HepG2 (cell line): ENCODE results near the gene BDKRB1. TPM values are rescaled to one million over a fixed set of nuclear protein-coding genes. Genes with fewer than 3 reads are reported as not detected.

Source experiments
- ATAC-seq: fragments of 200-7000 bp; cut with Tn5 transposase; 3 replicates; pipeline ENCODE4 v1.9.1; 2020; ENCODE audit warnings: mild to moderate bottlenecking, moderate library complexity
- BruUV-seq: library from RNA; stranded (reverse); fragments of 400-500 nt; replicated peaks from 2 replicates; lab custom pipeline; 2021; lab: Mats Ljungman, UMichigan
- CTCF ChIA-PET: fragments of 300-600 bp; formaldehyde crosslinking; extraction: SDS; loops from one replicate; lab custom pipeline; 2021; ENCODE audit warnings: low total read pairs, inconsistent platforms, low intra/inter-chr PET ratio; lab: Yijun Ruan, JAX
- POLR2A ChIA-PET: fragments of 350-600 bp; sonication (Branson Sonifier 250); formaldehyde crosslinking; loops from one replicate; lab custom pipeline; 2020; ENCODE audit warnings: antibody characterized with exemption, inconsistent platforms; lab: Yijun Ruan, JAX
- DNase-seq: peaks from one replicate; pipeline ENCODE4 v3.0.0-alpha.2; 2015; ENCODE audit warnings: low spot score
- FAIRE-seq: peaks from 3 replicates; lab custom pipeline; 2011; peaks lifted over from hg19 to GRCh38; lab: Jason Lieb, UNC
- H2AFZ ChIP-seq: one replicate; pipeline ENCODE4 v1.6.1; 2011; ENCODE audit warnings: low read length, inconsistent platforms
- H3K27ac ChIP-seq: fragments of 300-600 bp; 3 replicates; pipeline ENCODE4 v1.8.0; 2011; ENCODE audit warnings: mixed run types, mild to moderate bottlenecking, mixed read lengths, low read length, inconsistent platforms; ENCODE audit not compliant: insufficient read depth; ENCODE audit errors: extremely low read length
- H3K27me3 ChIP-seq, 2 experiments: fragments of 200-600 bp in 1 of 2; 2 replicates in 1 of 2; 3 replicates in 1 of 2; pipeline versions ENCODE4 v1.6.0 to v1.8.0; 2011; ENCODE audit warnings: low read length in 2 of 2, mild to moderate bottlenecking in 2 of 2, moderate library complexity in 2 of 2, inconsistent platforms in 1 of 2; ENCODE audit not compliant: insufficient read depth in 2 of 2, control insufficient read depth in 1 of 2
- H3K36me3 ChIP-seq, 2 experiments: fragments of 200-600 bp in 1 of 2; replicated peaks in 1 of 2; 2 replicates in 1 of 2; 3 replicates in 1 of 2; pipeline versions ENCODE4 v1.5.1 to v1.8.0; 2011; ENCODE audit warnings: low read length in 2 of 2, inconsistent platforms in 1 of 2; ENCODE audit not compliant: insufficient read depth in 2 of 2, control insufficient read depth in 1 of 2
- H3K4me1 ChIP-seq: 2 replicates; pipeline ENCODE4 v1.5.1; 2012; ENCODE audit warnings: low read length, inconsistent platforms; ENCODE audit not compliant: insufficient read depth
- H3K4me2 ChIP-seq: 2 replicates; pipeline ENCODE4 v1.6.0; 2011; ENCODE audit warnings: low read depth, low read length, inconsistent platforms
- H3K4me3 ChIP-seq, 3 experiments: fragments of 200-600 bp in 1 of 3; sonication (generic), shearing (Covaris generic) in 1 of 3; replicated peaks in 1 of 3; 2 replicates each; pipeline ENCODE4 v1.5.1; 2011 to 2016; ENCODE audit warnings: low read length in 3 of 3, inconsistent platforms in 2 of 3, low read depth in 2 of 3, mild to moderate bottlenecking in 2 of 3, control low read depth in 1 of 3, mixed read lengths in 1 of 3; ENCODE audit not compliant: insufficient read depth in 1 of 3
- H3K79me2 ChIP-seq: one replicate; pipeline ENCODE4 v1.6.1; 2011; ENCODE audit warnings: low read length, inconsistent platforms; ENCODE audit not compliant: insufficient read depth
- H3K9ac ChIP-seq: 2 replicates; pipeline ENCODE4 v1.6.0; 2011; ENCODE audit warnings: mild to moderate bottlenecking, low read depth, low read length, inconsistent platforms; ENCODE audit not compliant: insufficient read depth
- H3K9me3 ChIP-seq: 2 replicates; pipeline ENCODE4 v1.5.1; 2012; ENCODE audit warnings: mild to moderate bottlenecking, low read length
- H4K20me1 ChIP-seq: 2 replicates; pipeline ENCODE4 v1.6.0; 2011; ENCODE audit warnings: inconsistent platforms, mild to moderate bottlenecking, low read length, moderate library complexity; ENCODE audit not compliant: insufficient read depth
- HMGXB3 ChIP-seq: sonication (generic); formaldehyde crosslinking; IDR thresholded peaks from 2 replicates; pipeline ENCODE4 v1.4.0; 2020; ENCODE audit warnings: missing genetic modification reagents, borderline replicate concordance
- MNT ChIP-seq: fragments of 450-650 bp; IDR thresholded peaks from 2 replicates; pipeline ENCODE4 v1.6.1; 2016
- TBP ChIP-seq: sonication (generic); formaldehyde crosslinking; IDR thresholded peaks from 2 replicates; pipeline ENCODE4 v1.5.0; 2020; ENCODE audit warnings: missing genetic modification reagents
- ZNF598 ChIP-seq: sonication (generic); formaldehyde crosslinking; IDR thresholded peaks from 2 replicates; pipeline ENCODE4 v1.5.1; 2020; ENCODE audit warnings: mild to moderate bottlenecking, missing genetic modification reagents, borderline replicate concordance
- WGBS: methylation state at CpG from one replicate; pipeline ENCODE4 v1.1.6; 2017; ENCODE audit warnings: low lambda C conversion rate; 5-methylcytosine and 5-hydroxymethylcytosine counted together
- in situ Hi-C: cut with HindIII; loops from 2 replicates; pipeline ENCODE4 v1.10.0; 2017; ENCODE audit warnings: low pct_unique_long_range_greater_than_20kb; ENCODE audit not compliant: extremely low pct_ligation_motif_present
- intact Hi-C: fragments of 100-400 bp; cut with micrococcal nuclease; formaldehyde crosslinking; loops from one replicate; pipeline ENCODE4 v1.10.0; 2022; ENCODE audit not compliant: unreplicated experiment
- polyA plus RNA-seq, 8 experiments: library from polyadenylated mRNA; depleted of rRNA in 3 of 8; stranded (reverse) in 7 of 8; unstranded in 1 of 8; fragments of >200 nt; fragmentation: Illumina TruSeq in 4 of 8; extraction: Trizol in 4 of 8; gene quantifications; 2 replicates each; pipeline versions ENCODE4 v1.2.1 to v1.2.3, GENCODE V29; 2011 to 2016; ENCODE audit warnings: low read depth in 4 of 8, missing spikeins in 1 of 8, mixed read lengths in 1 of 8; ENCODE audit not compliant: insufficient read depth in 1 of 8
- total RNA-seq, 5 experiments: library from RNA; depleted of rRNA; stranded (reverse); fragments of >200 nt; fragmentation: Illumina TruSeq; extraction: Trizol; gene quantifications; 2 replicates each; pipeline ENCODE4 v1.2.3, GENCODE V29; 2016; ENCODE audit warnings: low read depth in 1 of 5
- TF ChIP-seq, protein P1 (sequence below): IDR thresholded peaks from 2 replicates; pipeline ENCODE4 v1.6.1; 2016; ENCODE audit warnings: mild to moderate bottlenecking

The BDKRB1 gene
- total and polyA plus RNA-seq, 2 of the 13 experiments (the other 11 are each of a cell fraction or from before 2014, with no cell fraction given): 0.05 TPM; not detected in 1

DNA sequence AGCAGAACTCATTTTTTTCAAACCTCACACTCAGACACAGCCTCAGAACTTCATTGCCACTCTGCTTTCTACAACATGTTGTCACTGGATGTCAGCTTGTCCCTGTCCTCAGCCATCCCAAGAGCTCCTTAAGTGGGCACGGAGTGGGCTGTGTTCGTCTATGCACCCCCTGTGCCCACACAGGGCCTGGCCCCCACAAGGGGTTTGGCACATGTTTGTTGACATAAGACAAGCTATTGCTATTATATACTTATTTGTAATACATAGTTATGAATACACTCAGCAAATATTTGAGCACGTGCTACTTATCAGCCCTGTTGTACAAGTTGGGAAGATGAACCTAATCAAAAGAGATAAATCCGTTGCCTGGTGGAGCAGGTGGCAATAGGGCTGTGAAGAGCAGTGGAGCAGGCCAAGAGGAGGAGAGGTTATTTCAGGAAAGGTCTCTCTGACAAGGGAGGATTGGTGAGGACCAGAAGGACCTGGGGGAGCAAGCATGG, 4.3 kb upstream of the BDKRB1 start (continued):
- TF ChIP-seq ZNF598 (CRISPR knock-in tag) (no peak), TBP (CRISPR knock-in tag) (no peak)
- TF ChIP-seq, protein P1, sequence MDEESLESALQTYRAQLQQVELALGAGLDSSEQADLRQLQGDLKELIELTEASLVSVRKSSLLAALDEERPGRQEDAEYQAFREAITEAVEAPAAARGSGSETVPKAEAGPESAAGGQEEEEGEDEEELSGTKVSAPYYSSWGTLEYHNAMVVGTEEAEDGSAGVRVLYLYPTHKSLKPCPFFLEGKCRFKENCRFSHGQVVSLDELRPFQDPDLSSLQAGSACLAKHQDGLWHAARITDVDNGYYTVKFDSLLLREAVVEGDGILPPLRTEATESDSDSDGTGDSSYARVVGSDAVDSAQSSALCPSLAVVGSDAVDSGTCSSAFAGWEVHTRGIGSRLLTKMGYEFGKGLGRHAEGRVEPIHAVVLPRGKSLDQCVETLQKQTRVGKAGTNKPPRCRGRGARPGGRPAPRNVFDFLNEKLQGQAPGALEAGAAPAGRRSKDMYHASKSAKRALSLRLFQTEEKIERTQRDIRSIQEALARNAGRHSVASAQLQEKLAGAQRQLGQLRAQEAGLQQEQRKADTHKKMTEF: no peak

DNA sequence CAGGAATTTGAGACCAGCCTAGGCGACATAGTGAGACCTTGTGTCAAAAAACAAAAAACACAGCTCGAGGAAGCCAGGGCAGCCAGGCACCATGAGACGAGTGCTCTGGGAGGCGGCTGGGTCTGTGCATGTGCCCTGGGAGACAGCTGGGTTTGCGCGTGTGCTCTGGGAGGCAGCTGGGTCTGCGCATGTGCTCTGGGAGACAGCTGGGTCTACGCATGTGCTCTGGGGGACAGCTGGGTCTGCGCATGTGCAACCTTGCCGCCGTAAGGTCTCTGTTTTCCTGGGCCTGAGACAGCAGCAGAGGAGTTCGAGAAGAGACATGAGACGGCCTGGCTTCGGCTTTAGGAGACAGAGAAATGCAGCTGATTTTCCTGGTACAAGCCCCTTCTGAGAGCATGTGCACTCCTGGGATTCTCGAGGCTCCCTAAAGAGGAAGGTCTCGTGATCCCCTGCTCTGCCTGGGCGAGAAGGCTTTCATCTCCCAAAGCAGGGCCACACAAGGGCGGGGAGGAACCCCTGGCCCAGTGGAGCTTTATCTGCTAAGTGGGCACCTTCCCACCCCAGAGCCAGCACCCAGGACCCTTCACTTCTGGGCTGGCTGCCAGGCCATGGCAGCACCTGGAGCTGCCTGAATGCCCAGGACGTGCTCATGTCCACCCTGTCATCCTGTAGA, 3.5 kb upstream of the BDKRB1 start:
- FAIRE-seq: no peak
- CTCF ChIA-PET: no interaction called here
- WGBS: 18% methylated on average over 5 of the region's 19 CpGs

More for the DNA sequence above, 3.5 kb upstream of the BDKRB1 start:
- POLR2A ChIA-PET: no interaction called here
- in situ Hi-C loops (no loop called here), intact Hi-C loops (no loop called here)
- no peak for DNase-seq
- no peak overlapping the region for H2AFZ ChIP-seq
- no peak overlapping the region for H3K4me2 ChIP-seq
- BruUV-seq: no TSS peak
- no peaks in the 10 kb centered on the region for H3K4me1 ChIP-seq
- no peak for ATAC-seq
- H4K20me1 ChIP-seq: no peaks in the 10 kb centered on the region
- H3K9me3 ChIP-seq: no peaks in the 10 kb centered on the region
- H3K9ac ChIP-seq: no peak overlapping the region
- H3K27ac ChIP-seq: no peak overlapping the region
- H3K36me3 ChIP-seq: no peaks in the 10 kb centered on the region
- no peak for TF ChIP-seq HMGXB3 (CRISPR knock-in tag)
- peak; percentile 94 for TF ChIP-seq MNT
- H3K27me3 ChIP-seq: peaks cover 0 to 29% of the 10 kb centered on the region in 2 experiments; a peak in 2 of 5 replicates
- no peaks in the 10 kb centered on the region for H3K79me2 ChIP-seq
- H3K4me3 ChIP-seq: no peak overlapping the region
